ENCODE measurements around the gene TNP2.

The TNP2 gene

GRCh38 chr16:11283820-11284248 lies 14.7 kb upstream of the TNP2 start:
- no peak for DNase-seq (ENCODE audit: low spot score)
- TF ChIP-seq CTCF (IDR thresholded peaks at IDR 0.05; ENCODE audit: extremely low read depth, missing control alignments) = no peak

- DNase-seq (ENCODE audit: low spot score) = no peak
- TF ChIP-seq CTCF (IDR thresholded peaks at IDR 0.05; ENCODE audit: extremely low read depth, missing control alignments) = no peak
Observed at GRCh38 chr16:11280616-11281522, 11.7 kb upstream of the TNP2 start, which contains the start of gene PRM1. TSS of gene PRM1 (minus strand) at chr16:11281330. CDS start at chr16:11281238, 92 bp downstream.

GRCh38 chr16:11278681-11279628 lies 9.8 kb upstream of the TNP2 start:
- no peak for DNase-seq (ENCODE audit: low spot score)
- no peak for TF ChIP-seq CTCF (IDR thresholded peaks at IDR 0.05; ENCODE audit: extremely low read depth, missing control alignments)

GRCh38 chr16:11277607-11278337 lies 8.6 kb upstream of the TNP2 start:
- no peak for DNase-seq (ENCODE audit: low spot score)
- no peak for TF ChIP-seq CTCF (IDR thresholded peaks at IDR 0.05; ENCODE audit: extremely low read depth, missing control alignments)

DNA sequence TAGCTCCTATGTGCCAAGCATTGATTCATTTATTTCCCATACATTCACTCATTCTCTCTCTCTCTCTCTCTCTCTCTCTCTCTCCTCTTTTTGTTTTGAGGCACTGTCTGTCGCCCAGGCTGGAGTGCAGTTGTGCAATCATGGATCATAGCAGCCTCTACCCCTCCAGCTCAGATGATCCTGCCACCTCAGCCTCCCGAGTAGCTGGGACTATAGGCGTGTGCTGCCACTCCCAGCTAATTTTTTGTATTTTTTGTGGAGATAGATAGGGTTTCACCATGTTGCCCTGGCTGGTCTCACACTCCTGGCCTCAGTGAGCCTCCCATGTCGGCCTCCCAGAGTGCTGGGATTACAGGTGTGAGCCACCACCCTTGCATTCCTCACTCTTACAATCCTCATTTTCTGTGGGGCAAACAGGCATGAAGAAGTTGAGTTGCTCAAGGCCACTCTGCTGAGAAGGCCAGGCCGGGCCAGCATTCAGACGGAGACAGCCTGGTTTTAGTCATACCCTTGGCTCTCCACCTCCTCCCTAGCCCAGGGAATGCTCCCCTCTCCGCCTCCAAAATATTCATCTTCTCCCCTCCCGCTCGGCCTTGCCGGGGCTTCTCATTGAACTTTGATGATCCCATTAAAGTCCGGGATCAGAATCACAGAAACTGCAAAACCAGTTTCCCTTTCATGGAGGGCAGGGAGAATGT lies 7.9 kb upstream of the TNP2 start:
- no peak for TF ChIP-seq CTCF (IDR thresholded peaks at IDR 0.05; ENCODE audit: extremely low read depth, missing control alignments)
- no peak for DNase-seq (ENCODE audit: low spot score)

DNA sequence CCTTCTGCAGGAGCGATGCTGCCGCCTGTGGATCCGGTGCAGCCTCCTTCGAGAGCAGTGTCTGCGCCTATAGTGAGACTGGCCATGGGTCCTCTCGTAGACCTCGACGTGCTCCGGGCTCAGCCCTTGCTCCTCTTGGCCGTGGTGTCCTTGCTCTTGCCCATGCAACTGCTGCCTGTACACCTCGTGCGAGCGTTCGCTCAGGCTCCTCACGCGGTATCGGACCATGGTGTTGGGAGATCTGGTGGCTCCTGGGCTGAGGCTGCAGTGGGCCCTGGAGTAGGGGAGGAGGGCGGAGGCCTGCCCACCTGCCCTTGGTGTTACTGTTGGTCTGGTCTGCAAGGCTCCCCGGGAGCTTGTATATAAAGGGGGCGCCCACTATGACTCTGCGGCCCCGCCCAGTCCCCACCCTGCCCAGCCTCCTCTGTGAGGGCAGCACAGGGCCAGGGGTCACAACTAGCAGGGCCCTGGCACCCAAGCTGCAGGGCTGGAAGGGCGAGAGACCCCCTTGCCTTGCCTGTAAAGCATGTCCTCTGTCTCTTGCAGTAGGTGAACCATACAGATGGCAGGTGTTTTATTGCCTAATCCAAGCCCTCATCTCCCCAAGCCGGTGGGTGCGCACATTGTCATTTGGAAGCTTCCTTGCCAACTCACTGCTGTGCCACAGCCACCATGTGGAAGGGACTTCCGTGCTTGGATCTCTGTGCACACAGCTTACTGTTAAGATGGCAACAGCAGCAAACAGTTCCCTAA lies 7.2 kb upstream of the TNP2 start, which contains the start of gene PRM2:
Gene PRM2 (minus strand): TSS at position 338 of the 753 bp plus-strand sequence. CDS start 110 bp downstream, at position 228.
- no peak for DNase-seq (ENCODE audit: low spot score)

More for the DNA sequence above, 7.2 kb upstream of the TNP2 start, which contains the start of gene PRM2:
- TF ChIP-seq CTCF (IDR thresholded peaks at IDR 0.05; ENCODE audit: extremely low read depth, missing control alignments) = no peak

All from GM20000 (cell line).